Osteocyte (in vitro differentiated cells): ENCODE results near the gene LILRB5. TPM values are rescaled to one million over a fixed set of nuclear protein-coding genes. Genes with fewer than 3 reads are reported as not detected.
A peak's percentile ranks its signal among the peaks of the same experiment; 100 is the strongest.
"Not testable (repeated sequence)": the region's sequence is repeated elsewhere in the genome, so short reads cannot be mapped to it uniquely, and the experiment has no call there.

ENCODE experiments used
- DNase-seq: peaks from one replicate; pipeline ENCODE4 v3.0.0; 2021; ENCODE audit warnings: mixed read lengths; ENCODE audit not compliant: unreplicated experiment; ENCODE audit errors: extremely low spot score
- H3K27ac Mint-ChIP-seq: one replicate; pipeline ENCODE4 v1.8.0; 2021; ENCODE audit warnings: mild to moderate bottlenecking, mixed read lengths; ENCODE audit not compliant: unreplicated experiment
- H3K27me3 Mint-ChIP-seq: one replicate; pipeline ENCODE4 v1.8.0; 2021; ENCODE audit warnings: mixed read lengths; ENCODE audit not compliant: unreplicated experiment
- H3K36me3 Mint-ChIP-seq: one replicate; pipeline ENCODE4 v1.8.0; 2021; ENCODE audit warnings: mixed read lengths; ENCODE audit not compliant: unreplicated experiment
- H3K4me1 Mint-ChIP-seq: one replicate; pipeline ENCODE4 v1.8.0; 2021; ENCODE audit warnings: mixed read lengths; ENCODE audit not compliant: unreplicated experiment
- H3K4me3 Mint-ChIP-seq: one replicate; pipeline ENCODE4 v1.8.0; 2021; ENCODE audit warnings: mild to moderate bottlenecking, moderate library complexity, mixed read lengths; ENCODE audit not compliant: unreplicated experiment
- H3K9me3 Mint-ChIP-seq: one replicate; pipeline ENCODE4 v1.8.0; 2021; ENCODE audit warnings: mixed read lengths; ENCODE audit not compliant: unreplicated experiment
- CTCF ChIP-seq: fragments of 200-600 bp; sonication (generic); IDR thresholded peaks from 2 replicates; pipeline ENCODE4 v1.5.0; 2021; ENCODE audit warnings: antibody characterized with exemption, mild to moderate bottlenecking, moderate library complexity
- total RNA-seq: library from RNA; stranded (reverse); gene quantifications from 2 replicates; pipeline ENCODE4 v1.2.1, GENCODE V29; 2021

The LILRB5 gene
- total RNA-seq, 1 donor from 2014 or later = not detected

DNA sequence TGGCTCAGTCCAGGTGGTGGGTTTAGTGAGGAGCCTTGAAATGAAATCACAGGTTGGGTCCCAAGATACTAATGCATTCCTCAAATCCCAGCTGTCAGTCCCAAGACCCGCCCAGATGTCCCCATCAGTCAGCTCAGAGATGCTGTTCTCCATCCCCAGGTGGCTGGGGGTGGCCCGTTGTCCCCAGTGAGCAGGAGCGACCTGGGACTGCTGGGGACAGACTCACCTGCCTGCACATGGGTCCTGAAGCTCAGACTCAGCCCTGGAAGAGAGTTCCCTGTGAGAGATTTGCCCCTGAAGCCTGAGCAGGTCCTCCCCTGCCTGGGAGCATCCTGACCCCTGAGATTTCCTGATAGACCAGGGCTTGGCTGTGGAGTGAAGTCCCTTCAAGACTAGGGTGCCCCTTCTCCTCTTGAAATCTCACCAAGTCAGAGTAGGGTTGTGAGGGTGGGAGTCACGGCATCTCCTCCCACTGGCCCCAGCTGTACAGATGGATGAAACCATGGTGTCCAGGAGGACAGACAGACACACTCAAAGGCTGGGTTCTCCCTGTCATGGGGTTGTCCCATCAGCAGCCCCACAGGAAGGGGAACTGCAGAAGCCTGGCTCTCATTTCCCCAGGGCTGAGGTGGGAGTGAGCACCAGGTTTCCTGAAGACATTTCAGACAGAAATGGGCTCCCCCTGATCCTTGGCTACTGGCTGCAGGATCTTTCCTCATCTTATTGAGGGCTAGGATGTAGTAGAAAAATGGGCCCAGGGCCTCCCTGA, 41.5 kb upstream of the LILRB5 start:
- Mint-ChIP-seq H3K4me3 (no peak overlapping the region), H3K36me3 (no peaks in the 10 kb centered on the region), H3K9me3 (peaks cover 9% of the 10 kb centered on the region), H3K27ac (no peak overlapping the region), H3K27me3 (no peaks in the 10 kb centered on the region), H3K4me1 (no peaks in the 10 kb centered on the region)
- no peak for TF ChIP-seq CTCF
- no peak for DNase-seq

GRCh38 chr19:54297759-54298305, 40.8 kb upstream of the LILRB5 start:
- Mint-ChIP-seq H3K4me3 (no peak overlapping the region), H3K36me3 (no peaks in the 10 kb centered on the region), H3K27ac (no peak overlapping the region), H3K4me1 (no peaks in the 10 kb centered on the region), H3K9me3 (peaks cover 8% of the 10 kb centered on the region), H3K27me3 (no peaks in the 10 kb centered on the region)
- TF ChIP-seq CTCF = no peak
- no peak for DNase-seq

DNA sequence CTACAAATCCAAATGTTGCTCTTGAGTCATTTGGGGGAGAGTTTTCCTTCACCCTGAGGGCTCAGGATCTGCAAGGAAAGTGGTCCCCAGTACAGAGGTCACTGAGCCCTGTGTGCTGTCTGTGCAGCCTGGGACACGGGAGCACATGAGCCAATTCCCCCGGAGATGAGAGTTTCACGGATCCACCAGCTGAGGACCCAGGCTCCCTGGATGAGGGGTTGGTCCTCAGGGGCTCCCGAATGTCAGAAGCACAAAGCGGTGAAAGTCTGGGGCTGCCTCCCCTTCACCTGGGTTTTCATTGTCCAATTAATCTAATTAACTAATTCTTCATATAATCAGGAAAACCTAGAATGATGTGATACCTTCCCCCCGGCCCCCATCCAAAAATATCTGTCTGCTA, 37.5 kb upstream of the LILRB5 start:
- no peaks in the 10 kb centered on the region for H3K27me3 Mint-ChIP-seq
- TF ChIP-seq CTCF = no peak
- H3K9me3 Mint-ChIP-seq = peaks cover 8% of the 10 kb centered on the region
- no peak overlapping the region for H3K27ac Mint-ChIP-seq
- no peak for DNase-seq
- no peaks in the 10 kb centered on the region for H3K36me3 Mint-ChIP-seq
- no peak overlapping the region for H3K4me3 Mint-ChIP-seq
- H3K4me1 Mint-ChIP-seq = no peaks in the 10 kb centered on the region

- not testable (repeated sequence) for H3K36me3 Mint-ChIP-seq, H3K27me3 Mint-ChIP-seq, H3K9me3 Mint-ChIP-seq, H3K4me3 Mint-ChIP-seq, H3K4me1 Mint-ChIP-seq, DNase-seq, H3K27ac Mint-ChIP-seq
Measured at GRCh38 chr19:54289160-54289559, 32.1 kb upstream of the LILRB5 start.

DNA sequence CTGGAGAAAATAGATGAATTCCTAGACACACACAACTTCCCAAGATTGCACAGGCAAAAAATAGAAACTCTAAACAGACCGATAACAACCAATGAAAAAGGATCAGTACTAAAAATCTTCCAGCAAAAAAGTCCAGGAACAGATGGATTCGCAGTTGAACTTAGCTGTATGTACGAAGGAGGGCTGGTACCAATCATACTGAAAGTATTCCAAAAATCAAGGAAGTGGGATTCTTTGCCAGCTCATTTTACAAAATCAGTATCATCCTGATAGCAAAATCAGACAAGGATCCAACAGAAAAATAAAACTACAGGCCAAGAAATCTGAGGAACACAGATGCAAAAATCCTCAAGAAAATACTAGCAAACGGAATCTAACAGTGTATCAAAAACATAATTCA, 30.4 kb upstream of the LILRB5 start:
- H3K36me3 Mint-ChIP-seq = no peaks in the 10 kb centered on the region
- DNase-seq = no peak
- TF ChIP-seq CTCF = no peak
- no peaks in the 10 kb centered on the region for H3K4me1 Mint-ChIP-seq
- no peaks in the 10 kb centered on the region for H3K9me3 Mint-ChIP-seq
- no peaks in the 10 kb centered on the region for H3K27me3 Mint-ChIP-seq
- H3K27ac Mint-ChIP-seq = no peak overlapping the region
- H3K4me3 Mint-ChIP-seq = no peak overlapping the region

- not testable (repeated sequence) for H3K27me3 Mint-ChIP-seq, H3K27ac Mint-ChIP-seq, H3K36me3 Mint-ChIP-seq, H3K4me3 Mint-ChIP-seq, H3K9me3 Mint-ChIP-seq, H3K4me1 Mint-ChIP-seq
- DNase-seq = peak; percentile 51
Measured at GRCh38 chr19:54286283-54286682, 29.2 kb upstream of the LILRB5 start.

DNA sequence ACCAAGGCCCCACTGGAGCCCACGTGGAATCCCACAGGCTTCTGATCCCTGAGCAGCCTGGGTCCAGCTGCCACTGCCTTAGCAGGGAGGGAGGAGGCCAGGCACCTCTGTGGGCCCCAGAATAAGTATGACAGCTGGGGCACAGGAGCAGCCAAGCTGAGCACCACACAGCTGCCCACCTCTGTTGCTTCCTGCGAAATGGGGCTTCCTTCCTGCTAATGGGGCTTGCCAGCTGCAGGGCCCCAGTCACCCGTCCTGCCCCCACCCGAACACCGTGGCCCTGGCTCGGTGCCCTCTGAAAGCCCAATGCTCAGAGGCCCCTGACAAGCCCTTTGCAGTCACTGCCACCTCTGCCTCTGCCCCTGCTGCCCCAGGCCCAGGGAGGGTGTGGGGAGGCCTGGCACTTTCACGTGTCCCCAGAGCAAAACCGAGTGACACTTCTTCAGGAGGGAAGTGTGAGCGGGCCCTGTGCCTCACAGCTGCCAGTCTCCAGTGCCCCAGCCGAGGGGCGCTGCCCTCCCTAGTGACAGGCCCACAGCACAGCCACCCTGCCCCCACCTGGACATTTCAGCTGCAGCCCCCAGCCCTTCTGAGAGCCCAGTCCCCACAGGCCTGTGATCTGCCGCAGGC, 28.5 kb upstream of the LILRB5 start:
- not testable (repeated sequence) for H3K9me3 Mint-ChIP-seq, H3K4me1 Mint-ChIP-seq, H3K4me3 Mint-ChIP-seq, H3K27ac Mint-ChIP-seq, H3K27me3 Mint-ChIP-seq, H3K36me3 Mint-ChIP-seq
- DNase-seq = peak; percentile 75
